Cardiac ventricle fibroblast (primary cell): ENCODE results near the gene ANKRD27. TPM values are rescaled to one million over a fixed set of nuclear protein-coding genes. Genes with fewer than 3 reads are reported as not detected.

ENCODE experiments used
- total RNA-seq: library from RNA; depleted of rRNA; stranded (reverse); fragments of >200 nt; gene quantifications from 2 replicates; pipeline ENCODE4 v1.2.3, GENCODE V29; 2015

ANKRD27 gene
- total RNA-seq, result 20.0 and 21.5 TPM in 2 replicates

GRCh38 chr19:32674931-32675719, at the start of gene ANKRD27:
Gene ANKRD27 (minus strand): TSS chr19:32675180. CDS start chr19:32659015, 16,165 bp downstream.

DNA sequence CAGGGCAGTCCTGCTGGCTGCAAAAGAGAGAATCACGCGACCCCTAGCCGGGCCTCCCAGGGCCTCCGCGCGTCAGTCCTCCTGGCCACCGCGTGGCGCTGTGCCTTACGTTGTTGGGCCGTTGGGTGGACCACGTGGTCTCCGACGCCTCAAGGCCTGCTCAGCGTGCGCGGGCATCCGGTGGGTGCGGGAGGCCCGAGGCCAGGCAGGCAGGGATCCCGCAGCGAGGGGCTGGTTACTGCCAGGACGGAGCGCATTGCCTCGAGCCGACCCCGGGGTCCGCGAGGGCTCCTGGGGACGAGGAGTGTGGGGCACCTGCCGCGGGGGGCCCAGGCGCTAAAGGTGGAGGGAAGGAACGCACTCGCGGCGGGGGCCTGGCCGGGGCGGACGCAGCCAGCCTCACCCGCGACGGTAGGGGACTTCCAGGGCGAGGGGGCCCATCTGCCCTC, 44.7 kb upstream of the ANKRD27 start, which contains the start of gene TDRD12:
Gene TDRD12 (plus strand): TSS at position 157 of the 449 bp plus-strand sequence. CDS start 306 bp downstream, outside the sequence.

DNA sequence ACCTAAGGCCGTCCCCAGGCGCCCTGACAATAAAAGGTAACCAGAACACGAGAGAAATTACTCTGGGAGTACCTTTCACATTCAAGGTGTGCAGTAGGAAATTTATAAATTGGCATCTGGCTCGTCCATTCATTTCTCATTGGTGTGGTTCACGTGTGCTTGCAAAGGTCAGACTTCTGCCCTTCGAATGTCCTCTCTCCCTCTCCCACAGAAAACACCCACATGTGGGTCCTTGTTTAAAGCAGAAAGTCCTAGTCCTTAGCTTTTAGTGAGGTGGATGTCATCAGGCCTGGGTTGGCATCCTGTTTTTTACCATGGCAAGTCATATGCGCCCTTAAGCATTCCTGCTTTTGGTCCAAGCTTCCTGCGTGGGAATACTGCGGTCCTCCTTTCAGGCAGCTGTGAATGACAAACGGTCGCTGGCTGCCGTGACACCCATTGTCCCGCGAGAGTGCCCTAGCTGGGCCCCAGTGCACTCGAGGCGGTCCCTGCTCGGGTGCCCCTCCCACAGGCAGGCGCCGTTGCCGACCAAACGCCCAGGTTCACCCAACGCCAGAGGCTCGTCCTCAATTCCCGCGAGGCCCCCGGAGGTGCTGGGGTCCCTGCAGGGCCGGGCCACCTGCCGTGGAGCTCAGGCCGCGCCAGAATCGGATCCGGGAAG, 16.4 kb upstream of the ANKRD27 start, which contains the start of gene NUDT19:
Gene NUDT19 (plus strand): TSS at position 531 of the 661 bp plus-strand sequence. CDS start 140 bp downstream, outside the sequence.

GRCh38 chr19:32675720-32676185, 773 bp upstream of the ANKRD27 start, which contains the start of gene RGS9BP:
Gene RGS9BP (plus strand): TSS chr19:32675848. CDS start chr19:32676264, 416 bp downstream.

DNA sequence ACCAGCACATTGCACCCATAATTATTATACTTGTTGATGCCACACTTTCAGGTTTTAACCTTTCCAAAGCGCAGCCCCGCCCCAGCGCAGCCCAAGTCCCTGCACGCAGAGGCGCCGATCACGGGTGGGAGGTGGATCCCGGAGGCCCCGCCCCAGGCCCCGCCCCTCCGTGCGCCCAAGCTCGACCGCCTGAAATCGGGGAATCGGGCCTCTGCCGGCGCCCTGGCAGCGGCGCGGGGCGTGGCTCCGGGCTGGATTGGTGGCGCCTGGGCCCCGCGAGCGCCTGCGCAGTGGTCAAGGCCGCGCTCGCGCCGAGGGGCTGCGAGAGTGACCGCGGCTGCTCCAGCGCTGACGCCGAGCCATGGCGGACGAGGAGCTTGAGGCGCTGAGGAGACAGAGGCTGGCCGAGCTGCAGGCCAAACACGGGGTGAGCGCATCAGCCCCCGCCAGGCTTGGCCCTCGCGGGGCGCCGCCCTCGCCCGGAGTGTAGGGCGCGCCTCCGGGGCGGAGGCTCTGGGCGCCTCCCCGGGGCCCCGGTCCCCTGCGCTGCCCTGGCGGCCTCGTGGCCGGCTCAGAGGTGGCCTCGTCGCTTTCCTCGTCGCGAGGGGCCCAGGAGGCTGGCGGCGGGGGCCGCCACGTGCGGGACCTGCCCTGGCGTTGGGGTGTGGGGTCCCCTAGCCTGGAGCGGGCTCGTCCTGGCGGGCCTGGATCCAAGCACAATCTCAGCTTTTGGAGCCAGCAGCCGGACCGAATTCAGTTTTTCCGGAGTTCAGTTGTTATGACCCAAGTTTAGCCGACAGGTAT, 93.9 kb downstream of the ANKRD27 start, which contains the start of gene PDCD5:
Gene PDCD5 (plus strand): TSS at position 290 of the 804 bp plus-strand sequence. CDS start 72 bp downstream, at position 362.

Other genes with a start within 250 kb of the ANKRD27 start
- 145 and 153 TPM in 2 replicates for gene PDCD5, start 94.0 kb downstream of the ANKRD27 start, total RNA-seq
- gene RGS9BP, start 668 bp upstream of the ANKRD27 start, total RNA-seq, result 0.24 and 0.69 TPM in 2 replicates
- gene NUDT19, start 16.6 kb upstream of the ANKRD27 start, total RNA-seq, result 11.1 and 16.3 TPM in 2 replicates
- 0.10 TPM in 1 of 2 replicates, not detected in the other for gene TDRD12, start 44.6 kb upstream of the ANKRD27 start, total RNA-seq
- gene SLC7A9, start 194.6 kb upstream of the ANKRD27 start, total RNA-seq, result not detected in 2 replicates